Mucosa of descending colon (tissue), 3 donors: ENCODE measurements around the gene CS. TPM values are rescaled to one million over a fixed set of nuclear protein-coding genes. Genes with fewer than 3 reads are reported as not detected.

ENCODE experiments used
- ATAC-seq: fragments of 200-7000 bp; cut with Tn5 transposase; one replicate; pipeline ENCODE4 v1.9.1; 2020; ENCODE audit warnings: mild to moderate bottlenecking, moderate library complexity
- DNase-seq, 3 donors: peaks; one replicate each; pipeline ENCODE4 v3.0.0-alpha.2; 2020
- H3K36me3 ChIP-seq: fragments of 200-600 bp; one replicate; pipeline ENCODE4 v1.8.0; 2021; ENCODE audit warnings: low read depth, mild to moderate bottlenecking
- H3K4me1 ChIP-seq: fragments of 200-600 bp; one replicate; pipeline ENCODE4 v1.8.0; 2021; ENCODE audit warnings: low read depth, mild to moderate bottlenecking
- H3K4me3 ChIP-seq: fragments of 200-600 bp; one replicate; pipeline ENCODE4 v1.8.0; 2021; ENCODE audit warnings: mild to moderate bottlenecking
- H3K9me3 ChIP-seq: fragments of 200-600 bp; one replicate; pipeline ENCODE4 v1.8.0; 2021; ENCODE audit warnings: mild to moderate bottlenecking
- CTCF ChIP-seq: fragments of 200-600 bp; IDR thresholded peaks from one replicate; pipeline ENCODE4 v1.8.0; 2022; ENCODE audit warnings: antibody characterized with exemption, mild to moderate bottlenecking
- intact Hi-C, 2 donors: fragments of 100-400 bp; cut with DNase I in 1 of 2; cut with micrococcal nuclease in 1 of 2; formaldehyde crosslinking; loops; one replicate each; pipeline versions ENCODE4 v1.11.0 to v1.11.1; 2022; cut with DNase I, micrococcal nuclease
- total RNA-seq, 3 donors: library from RNA; stranded (reverse); fragmentation: NEBNext Ultra II Directional in 2 of 3; extraction: Animal tissue kit (Norgen Biotek cat#: 25700) in 2 of 3; gene quantifications; one replicate each; pipeline versions ENCODE4 v1.2.1 to v1.2.4, GENCODE V29; 2021 to 2023
- donor health status: DM: no; HTN: no; CAD: no; lungs with moderate emphysema.
- donor health status: DM: no; HTN: no; CAD: no.
- donor health status: DM: no; HTN: yes; CAD: no.

The CS gene
- total RNA-seq, 3 donors from 2014 or later, result 261 to 344 (median 332) TPM

- peaks cover 17% of the 10 kb centered on the region for H3K36me3 ChIP-seq
Measured at GRCh38 chr12:56244494-56244893, 55.6 kb downstream of the CS start.

GRCh38 chr12:56243731-56244181 is 56.4 kb downstream of the CS start:
- H3K9me3 ChIP-seq, result no peaks in the 10 kb centered on the region
- no peaks in the 10 kb centered on the region for H3K4me1 ChIP-seq
- no peak for TF ChIP-seq CTCF
- intact Hi-C loops, result no loop called here
- peaks cover 17% of the 10 kb centered on the region for H3K36me3 ChIP-seq
- ATAC-seq (no peak), DNase-seq (no peak)
- H3K4me3 ChIP-seq, result no peak overlapping the region

More at GRCh38 chr12:56244494-56244893, 55.6 kb downstream of the CS start:
- Histone ChIP-seq H3K4me3 (no peak overlapping the region), H3K4me1 (no peaks in the 10 kb centered on the region), H3K9me3 (no peaks in the 10 kb centered on the region)
- no peak for TF ChIP-seq CTCF
- intact Hi-C loops, result no loop called here
- DNase-seq, result no peak
- no peak for ATAC-seq

GRCh38 chr12:56242986-56243385 is 57.1 kb downstream of the CS start:
- no peak overlapping the region for H3K4me3 ChIP-seq
- ATAC-seq, result no peak
- no peak for DNase-seq
- H3K9me3 ChIP-seq, result no peaks in the 10 kb centered on the region
- peaks cover 17% of the 10 kb centered on the region for H3K36me3 ChIP-seq
- intact Hi-C loops, result no loop called here
- no peaks in the 10 kb centered on the region for H3K4me1 ChIP-seq
- no peak for TF ChIP-seq CTCF

- Histone ChIP-seq H3K4me1 (no peaks in the 10 kb centered on the region), H3K9me3 (no peaks in the 10 kb centered on the region), H3K4me3 (no peak overlapping the region), H3K36me3 (peaks cover 17% of the 10 kb centered on the region)
- DNase-seq (no peak), ATAC-seq (no peak)
- intact Hi-C loops, result no loop called here
- no peak for TF ChIP-seq CTCF
Measured at GRCh38 chr12:56241424-56242303, 58.5 kb downstream of the CS start.

- ATAC-seq (no peak), DNase-seq (no peak)
- H3K9me3 ChIP-seq, result no peaks in the 10 kb centered on the region
- no peak for TF ChIP-seq CTCF
- intact Hi-C loops, result no loop called here
- H3K4me3 ChIP-seq, result no peak overlapping the region
- H3K36me3 ChIP-seq, result peaks cover under 1% of the 10 kb centered on the region
- H3K4me1 ChIP-seq, result no peaks in the 10 kb centered on the region
Measured at GRCh38 chr12:56237552-56237951, 62.6 kb downstream of the CS start.
